ENCODE results near the gene RFX4.

Gene RFX4

GRCh38 chr12:106757623-106758348 lies 175.0 kb downstream of the RFX4 start:
- TF ChIP-seq, protein P1, sequence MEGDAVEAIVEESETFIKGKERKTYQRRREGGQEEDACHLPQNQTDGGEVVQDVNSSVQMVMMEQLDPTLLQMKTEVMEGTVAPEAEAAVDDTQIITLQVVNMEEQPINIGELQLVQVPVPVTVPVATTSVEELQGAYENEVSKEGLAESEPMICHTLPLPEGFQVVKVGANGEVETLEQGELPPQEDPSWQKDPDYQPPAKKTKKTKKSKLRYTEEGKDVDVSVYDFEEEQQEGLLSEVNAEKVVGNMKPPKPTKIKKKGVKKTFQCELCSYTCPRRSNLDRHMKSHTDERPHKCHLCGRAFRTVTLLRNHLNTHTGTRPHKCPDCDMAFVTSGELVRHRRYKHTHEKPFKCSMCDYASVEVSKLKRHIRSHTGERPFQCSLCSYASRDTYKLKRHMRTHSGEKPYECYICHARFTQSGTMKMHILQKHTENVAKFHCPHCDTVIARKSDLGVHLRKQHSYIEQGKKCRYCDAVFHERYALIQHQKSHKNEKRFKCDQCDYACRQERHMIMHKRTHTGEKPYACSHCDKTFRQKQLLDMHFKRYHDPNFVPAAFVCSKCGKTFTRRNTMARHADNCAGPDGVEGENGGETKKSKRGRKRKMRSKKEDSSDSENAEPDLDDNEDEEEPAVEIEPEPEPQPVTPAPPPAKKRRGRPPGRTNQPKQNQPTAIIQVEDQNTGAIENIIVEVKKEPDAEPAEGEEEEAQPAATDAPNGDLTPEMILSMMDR (conservative IDR thresholded peaks at IDR 0.05): no peak
- no peak for TF ChIP-seq ZFX (IDR thresholded peaks at IDR 0.05)
- no peak overlapping the region for H3K27ac ChIP-seq

DNA sequence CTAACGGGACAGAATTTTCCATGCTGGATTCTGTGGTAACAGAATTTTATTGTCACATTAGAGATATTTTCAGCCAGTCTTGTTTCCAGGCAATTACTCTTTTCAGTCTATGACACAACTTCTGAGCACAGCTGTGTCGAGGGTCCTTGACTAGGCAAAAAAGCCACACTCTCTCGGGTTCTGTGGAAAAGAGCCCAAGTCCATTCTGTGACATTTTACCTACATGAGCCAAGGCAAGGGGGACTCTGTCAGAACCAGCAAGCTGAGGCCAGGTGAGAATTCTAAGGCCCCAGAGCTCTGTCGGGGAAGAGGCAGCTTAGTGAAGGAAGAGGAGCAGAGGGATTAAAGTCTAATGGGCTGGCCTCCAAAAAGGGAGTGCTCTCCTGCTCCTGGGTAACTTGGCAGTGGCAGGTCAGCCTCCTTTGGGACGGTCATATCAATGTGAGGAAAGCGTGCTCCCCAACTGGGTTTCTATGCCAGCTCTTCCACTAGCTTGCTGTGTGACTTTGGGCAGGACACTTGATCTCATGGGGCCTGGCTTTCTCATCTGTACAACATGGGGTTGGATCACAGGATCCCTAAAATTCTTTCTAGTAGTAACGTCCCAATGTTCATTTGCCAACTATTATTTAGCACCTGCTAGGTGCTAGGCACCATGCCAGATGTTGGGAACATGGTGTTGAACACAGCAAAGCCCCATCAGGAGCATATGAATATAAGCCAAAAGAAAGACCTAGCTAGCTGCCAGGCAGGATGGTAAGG lies 175.7 kb downstream of the RFX4 start:
- H3K27ac ChIP-seq: no peak overlapping the region
- TF ChIP-seq ZFX (IDR thresholded peaks at IDR 0.05): no peak
- TF ChIP-seq, protein P1 (conservative IDR thresholded peaks at IDR 0.05): no peak

GRCh38 chr12:106759526-106760183 lies 176.9 kb downstream of the RFX4 start:
- TF ChIP-seq ZFX (IDR thresholded peaks at IDR 0.05): no peak
- TF ChIP-seq, protein P1 (conservative IDR thresholded peaks at IDR 0.05): no peak
- no peak overlapping the region for H3K27ac ChIP-seq

GRCh38 chr12:106760184-106760531 lies 177.4 kb downstream of the RFX4 start:
- TF ChIP-seq, protein P1 (conservative IDR thresholded peaks at IDR 0.05): no peak
- no peak for TF ChIP-seq ZFX (IDR thresholded peaks at IDR 0.05)
- H3K27ac ChIP-seq: no peak overlapping the region

- H3K27ac ChIP-seq: no peak overlapping the region
- TF ChIP-seq, protein P1 (conservative IDR thresholded peaks at IDR 0.05): no peak
- no peak for TF ChIP-seq ZFX (IDR thresholded peaks at IDR 0.05)
Measured at GRCh38 chr12:106764220-106764619, 181.4 kb downstream of the RFX4 start.

- no peak overlapping the region for H3K27ac ChIP-seq
- TF ChIP-seq ZFX (IDR thresholded peaks at IDR 0.05): no peak
- TF ChIP-seq, protein P1 (conservative IDR thresholded peaks at IDR 0.05): no peak
Measured at GRCh38 chr12:106764738-106765137, 181.9 kb downstream of the RFX4 start.

- no peak overlapping the region for H3K27ac ChIP-seq
- no peak for TF ChIP-seq ZFX (IDR thresholded peaks at IDR 0.05)
- TF ChIP-seq, protein P1 (conservative IDR thresholded peaks at IDR 0.05): no peak
Measured at GRCh38 chr12:106766393-106766826, 183.6 kb downstream of the RFX4 start.

Measured in C4-2B (cell line).